ENCODE results near the gene PRKAG2.
"Not testable (repeated sequence)": the region's sequence is repeated elsewhere in the genome, so short reads cannot be mapped to it uniquely, and the experiment has no call there.

Gene PRKAG2

DNA sequence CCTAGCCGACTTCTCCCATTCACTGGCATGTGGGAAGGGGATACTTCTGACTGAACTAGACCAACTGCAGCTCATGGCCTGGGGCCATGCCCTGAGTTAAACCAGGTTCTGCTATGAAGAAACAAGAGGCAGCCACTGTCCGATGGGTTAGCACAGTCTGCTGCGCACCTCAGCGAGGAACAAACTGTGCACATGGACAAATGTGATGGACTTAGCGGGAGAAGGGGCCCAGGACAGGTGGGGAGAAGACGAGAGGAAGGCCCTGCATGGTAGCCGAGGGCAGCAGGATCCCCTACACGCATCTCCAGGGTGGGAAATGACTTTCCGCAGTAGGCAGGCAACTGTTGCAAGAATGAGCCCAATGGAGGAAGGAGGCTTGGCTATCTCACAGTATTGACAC lies 115.0 kb downstream of the PRKAG2 start:
- DNase-seq, result no peak

GRCh38 chr7:151761231-151761630 lies 115.7 kb downstream of the PRKAG2 start:
- no peak for DNase-seq

GRCh38 chr7:151759591-151760042 lies 117.3 kb downstream of the PRKAG2 start:
- DNase-seq, result no peak

- DNase-seq, result no peak
These were observed 118.0 kb downstream of the PRKAG2 start for GRCh38 chr7:151758622-151759540.

GRCh38 chr7:151757274-151757673 lies 119.6 kb downstream of the PRKAG2 start:
- no peak for DNase-seq

- DNase-seq, result no peak
These were observed 120.0 kb downstream of the PRKAG2 start for GRCh38 chr7:151756866-151757265.

- DNase-seq, result no peak
These were observed 120.7 kb downstream of the PRKAG2 start for GRCh38 chr7:151756076-151756731.

DNA sequence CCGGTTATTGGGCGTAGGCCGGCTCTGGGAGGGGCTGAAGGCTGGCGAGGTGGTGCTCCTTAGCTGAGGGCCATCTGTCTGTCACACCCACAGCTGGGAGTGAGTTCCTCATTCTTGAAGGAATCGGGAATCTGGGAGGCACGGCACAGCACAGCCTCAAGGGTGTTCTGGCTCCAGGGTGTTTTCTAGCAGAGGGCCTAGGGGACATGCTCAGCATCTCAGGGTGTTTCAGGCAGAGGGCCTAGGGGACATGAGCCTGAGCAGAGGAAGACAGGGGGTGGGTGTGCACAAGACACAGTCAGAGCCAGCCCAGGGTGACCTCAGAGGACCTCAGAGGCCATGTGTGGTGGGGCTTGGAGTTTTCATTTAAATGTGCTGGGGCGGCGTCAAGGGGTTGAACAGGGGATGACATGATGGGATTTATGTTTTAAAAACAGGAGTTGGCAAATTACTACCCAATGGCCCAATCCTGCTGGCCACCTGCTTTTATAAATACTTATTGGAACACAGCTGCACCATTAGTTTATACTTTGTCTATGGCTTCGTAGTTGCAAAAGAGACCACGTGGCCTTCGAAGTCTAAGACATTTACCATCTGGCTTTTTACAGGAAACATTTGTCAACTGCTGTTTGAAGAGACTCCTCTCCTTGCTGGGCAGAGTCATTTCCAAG lies 121.6 kb downstream of the PRKAG2 start:
- DNase-seq, result no peak

GRCh38 chr7:151754688-151755130 lies 122.2 kb downstream of the PRKAG2 start:
- DNase-seq, result no peak

GRCh38 chr7:151754142-151754590 lies 122.7 kb downstream of the PRKAG2 start:
- DNase-seq, result no peak

DNA sequence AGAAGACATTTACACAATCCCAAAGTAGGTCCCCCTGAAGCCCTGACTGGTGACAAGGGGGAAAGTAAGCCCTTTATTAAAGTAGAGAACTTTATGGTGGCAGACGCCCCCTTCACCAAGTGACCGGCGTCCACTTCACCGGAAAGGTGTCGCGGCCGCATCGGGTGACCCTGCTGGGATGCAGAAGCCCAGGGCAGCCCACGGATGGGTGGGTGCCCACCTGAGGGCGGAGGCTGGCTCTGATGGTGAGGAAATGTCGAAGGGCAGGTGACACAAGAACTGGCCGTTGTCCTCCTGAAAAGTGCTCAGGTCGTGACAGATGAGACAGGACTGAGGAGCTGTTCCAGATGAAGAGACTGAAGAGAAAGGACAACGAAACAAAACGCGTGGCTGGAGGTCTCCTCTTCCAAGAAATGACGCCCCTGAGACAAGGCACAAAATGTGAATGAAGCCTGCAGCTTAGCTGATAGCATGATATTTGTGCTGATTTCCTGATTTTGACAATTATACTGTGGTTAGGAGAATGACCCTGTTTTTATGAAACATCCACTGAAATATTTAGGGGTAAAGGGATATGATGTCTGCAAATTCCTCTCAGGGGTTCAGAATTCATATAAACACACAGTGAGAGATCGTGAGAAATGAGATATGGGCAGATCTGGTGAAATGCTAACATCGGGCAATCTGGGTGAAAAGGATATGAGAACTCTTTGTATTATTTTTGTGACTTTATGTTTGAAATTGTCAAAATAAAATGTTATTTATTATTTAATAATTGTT lies 123.9 kb downstream of the PRKAG2 start:
- no peak for DNase-seq

- DNase-seq, result no peak
These were observed 124.9 kb downstream of the PRKAG2 start for GRCh38 chr7:151752037-151752436.

DNA sequence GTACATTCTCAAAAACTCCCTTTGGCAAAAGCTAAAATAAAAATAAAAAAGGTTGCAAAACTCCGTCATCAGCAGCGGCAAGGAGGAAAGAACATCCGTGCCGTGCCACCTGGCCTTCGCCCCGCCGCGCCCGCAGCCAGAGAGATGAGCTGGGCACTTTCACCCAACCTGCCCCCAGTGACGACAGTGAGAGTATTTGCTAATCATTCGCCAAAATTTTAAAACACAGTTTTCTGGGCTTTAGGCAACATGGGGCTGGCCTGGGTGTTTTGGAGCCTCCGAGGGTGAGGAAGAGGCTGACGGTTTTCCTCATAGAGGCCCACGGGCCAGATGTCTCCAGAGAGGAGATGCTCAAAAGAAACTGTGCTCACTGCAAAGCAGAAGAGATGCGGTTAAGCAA lies 128.2 kb downstream of the PRKAG2 start:
- DNase-seq, result no peak

DNA sequence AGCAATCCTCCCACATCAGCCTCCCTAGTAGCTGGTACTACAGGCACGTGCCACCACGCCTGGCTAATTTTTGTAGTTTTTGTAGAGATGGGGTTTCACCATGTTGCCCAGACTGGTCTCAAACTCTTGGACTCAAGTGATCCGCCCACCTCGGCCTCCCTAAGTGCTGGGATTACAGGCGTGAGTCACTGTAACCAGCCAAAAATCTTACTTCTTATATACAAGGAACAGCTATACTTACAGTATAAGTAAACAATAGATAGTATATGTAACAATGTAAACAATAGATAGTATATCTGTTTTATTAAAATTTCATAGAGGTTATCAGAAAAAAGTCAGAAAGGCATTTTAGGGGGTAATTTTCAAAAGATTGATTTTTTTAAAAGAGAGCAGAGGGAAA lies 128.9 kb downstream of the PRKAG2 start:
- not testable (repeated sequence) for DNase-seq

DNA sequence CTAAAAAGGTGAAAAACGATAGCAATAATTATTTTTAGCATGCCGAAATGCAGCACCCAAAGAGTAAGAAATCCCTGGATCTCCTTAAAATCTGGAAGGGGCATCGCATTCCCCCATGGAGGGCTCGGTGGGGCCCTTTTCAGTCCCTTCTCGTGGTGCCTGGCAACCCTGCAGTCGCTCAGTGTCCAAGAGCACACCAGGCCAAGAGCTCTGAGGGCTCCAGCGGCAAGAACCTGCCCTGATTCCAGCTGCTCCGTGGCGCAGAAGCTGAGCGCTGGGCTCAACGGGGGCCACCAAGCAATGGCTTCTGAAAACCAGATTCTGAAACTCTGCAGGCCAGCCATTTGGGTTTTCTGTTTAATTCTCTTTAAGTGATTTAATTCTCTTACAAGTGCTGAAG lies 131.2 kb downstream of the PRKAG2 start:
- no peak for DNase-seq

DNA sequence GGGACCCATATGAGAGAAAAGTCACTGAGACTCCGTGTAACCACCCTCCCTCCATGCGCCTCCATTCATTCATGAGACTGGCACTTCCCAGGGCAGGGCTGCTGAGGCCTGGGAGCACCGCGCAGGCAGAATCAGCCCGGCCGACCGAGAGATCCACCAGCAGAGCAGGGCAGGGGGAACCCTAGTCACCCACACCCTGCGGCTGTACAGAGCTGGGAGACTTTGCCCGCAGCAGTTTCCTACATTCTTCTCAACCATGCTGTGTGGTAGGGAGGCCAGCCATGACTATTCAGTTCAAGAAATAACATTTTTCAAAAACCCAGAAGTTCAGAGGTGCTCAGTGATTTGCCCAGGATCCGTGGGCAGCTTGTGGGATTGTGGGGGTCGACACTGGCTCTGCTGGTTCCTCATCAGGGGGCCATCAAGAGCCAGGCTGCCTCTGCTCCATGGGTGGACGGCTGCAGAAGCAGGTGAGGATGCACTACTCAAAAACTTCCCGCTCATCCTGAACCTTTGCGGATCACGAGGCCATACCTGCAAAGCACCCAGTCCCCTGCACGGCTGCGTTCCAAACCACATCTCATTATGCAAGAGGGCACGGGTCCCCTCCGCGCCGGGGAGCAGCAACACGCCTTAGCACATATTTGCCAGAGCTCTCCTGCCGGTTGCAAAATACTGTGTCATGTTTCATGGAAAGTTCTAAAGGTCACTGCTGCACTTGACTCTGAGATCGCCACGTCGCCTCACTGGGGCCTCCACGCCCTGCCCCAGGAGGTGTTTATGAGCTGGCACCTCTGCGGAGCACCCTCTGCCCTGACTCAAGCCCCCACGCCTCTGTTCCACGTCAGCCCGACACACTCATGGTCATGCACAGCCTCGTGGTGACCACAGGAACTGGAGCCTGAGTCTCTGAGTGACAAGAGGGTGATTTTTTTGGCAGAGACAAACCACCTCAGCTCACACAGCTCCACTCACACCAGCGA lies 132.0 kb downstream of the PRKAG2 start:
- DNase-seq, result no peak

GRCh38 chr7:151744051-151744580 lies 132.8 kb downstream of the PRKAG2 start:
- no peak for DNase-seq

GRCh38 chr7:151743481-151743983 lies 133.4 kb downstream of the PRKAG2 start:
- DNase-seq, result no peak

DNA sequence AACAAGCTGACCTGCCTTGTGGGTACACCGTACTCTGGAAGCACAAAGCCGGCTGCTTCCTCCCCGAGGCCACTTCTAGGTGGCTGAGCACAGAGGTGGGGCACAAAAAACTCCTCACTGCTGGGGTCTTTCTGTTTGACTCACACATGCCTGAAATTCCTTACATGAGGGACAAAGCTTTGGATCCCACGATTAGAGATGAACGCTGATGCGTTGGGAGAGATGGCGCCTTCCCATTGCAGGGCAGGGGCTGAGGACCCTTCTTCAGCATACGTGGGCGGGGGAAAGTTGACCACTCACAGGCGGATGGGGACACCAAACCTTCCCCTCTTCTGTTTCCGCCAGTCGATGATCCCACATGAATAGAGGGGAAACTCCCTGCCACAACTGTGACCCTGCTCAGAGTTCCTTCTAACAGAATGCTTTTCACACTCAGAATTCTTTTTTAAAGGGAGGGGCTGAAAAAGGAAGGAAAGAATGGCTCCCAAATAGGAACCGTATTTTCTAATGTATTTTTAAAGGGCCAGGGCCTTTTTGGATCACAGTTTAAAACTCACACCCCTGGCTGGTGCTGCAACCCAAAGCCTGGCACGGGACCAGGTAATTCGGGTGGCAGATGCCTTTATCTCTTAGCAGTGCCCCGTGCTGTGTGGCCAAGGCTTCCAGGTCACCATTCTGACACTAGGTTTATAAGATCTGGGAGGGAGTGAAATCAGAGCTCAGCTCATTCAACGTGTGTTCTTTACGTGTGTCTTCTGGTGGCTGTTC lies 134.0 kb downstream of the PRKAG2 start:
- DNase-seq, result no peak

GRCh38 chr7:151741585-151741984 lies 135.3 kb downstream of the PRKAG2 start:
- no peak for DNase-seq
